ENCODE data around the gene SPATA13.

DNA sequence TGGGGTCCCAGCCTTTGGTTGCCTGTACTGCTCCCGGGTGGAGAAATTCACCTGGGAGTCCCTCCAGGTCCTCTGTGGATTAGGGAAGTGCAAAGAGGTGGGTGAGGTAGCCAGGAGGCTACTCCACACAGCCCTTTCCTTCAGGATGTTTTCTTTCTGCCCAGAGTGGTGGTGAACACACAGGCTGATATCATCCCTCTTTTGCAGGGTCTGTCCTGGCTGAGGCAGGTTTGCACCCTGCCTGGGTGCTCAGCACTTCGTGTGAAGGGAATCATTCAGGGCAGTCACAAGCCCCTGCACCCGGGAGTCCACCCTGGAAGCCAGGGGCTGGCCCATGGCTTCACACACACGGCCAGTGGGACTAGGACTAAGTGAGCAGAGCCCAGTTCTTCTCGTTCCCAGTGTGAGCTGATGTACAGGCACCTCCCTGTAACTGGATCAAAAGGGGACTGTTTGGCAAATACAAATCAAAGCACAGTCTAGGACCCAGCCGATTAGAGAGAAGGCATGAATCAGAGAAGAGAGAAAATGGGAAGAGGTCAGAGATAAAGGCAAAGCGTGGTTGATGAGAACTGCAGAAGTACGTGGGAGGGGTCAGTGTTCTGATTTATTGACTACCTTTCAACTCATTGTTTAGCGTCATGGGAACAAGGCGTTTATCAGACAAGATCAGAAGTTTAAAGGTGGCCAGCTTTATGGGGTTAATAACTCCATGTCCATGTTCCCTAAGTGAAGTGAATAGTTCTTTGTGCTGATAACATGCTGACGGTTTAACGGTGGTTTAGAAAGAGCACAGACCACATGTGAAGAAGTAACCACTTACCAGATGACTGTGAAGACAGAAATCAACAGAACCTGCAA is 30.4 kb upstream of the SPATA13 start:
- TF ChIP-seq, protein P1, sequence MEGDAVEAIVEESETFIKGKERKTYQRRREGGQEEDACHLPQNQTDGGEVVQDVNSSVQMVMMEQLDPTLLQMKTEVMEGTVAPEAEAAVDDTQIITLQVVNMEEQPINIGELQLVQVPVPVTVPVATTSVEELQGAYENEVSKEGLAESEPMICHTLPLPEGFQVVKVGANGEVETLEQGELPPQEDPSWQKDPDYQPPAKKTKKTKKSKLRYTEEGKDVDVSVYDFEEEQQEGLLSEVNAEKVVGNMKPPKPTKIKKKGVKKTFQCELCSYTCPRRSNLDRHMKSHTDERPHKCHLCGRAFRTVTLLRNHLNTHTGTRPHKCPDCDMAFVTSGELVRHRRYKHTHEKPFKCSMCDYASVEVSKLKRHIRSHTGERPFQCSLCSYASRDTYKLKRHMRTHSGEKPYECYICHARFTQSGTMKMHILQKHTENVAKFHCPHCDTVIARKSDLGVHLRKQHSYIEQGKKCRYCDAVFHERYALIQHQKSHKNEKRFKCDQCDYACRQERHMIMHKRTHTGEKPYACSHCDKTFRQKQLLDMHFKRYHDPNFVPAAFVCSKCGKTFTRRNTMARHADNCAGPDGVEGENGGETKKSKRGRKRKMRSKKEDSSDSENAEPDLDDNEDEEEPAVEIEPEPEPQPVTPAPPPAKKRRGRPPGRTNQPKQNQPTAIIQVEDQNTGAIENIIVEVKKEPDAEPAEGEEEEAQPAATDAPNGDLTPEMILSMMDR (IDR thresholded peaks at IDR 0.05; ENCODE audit: borderline replicate concordance, extremely low read depth, low read length, poor library complexity, severe bottlenecking) = no peak
- no peak for TF ChIP-seq EZH2 (IDR thresholded peaks at IDR 0.05; ENCODE audit: borderline replicate concordance, low read depth, low read length, severe bottlenecking)

Data from DND-41 (cell line).